ENCODE measurements around the gene PLEKHA1.

DNA sequence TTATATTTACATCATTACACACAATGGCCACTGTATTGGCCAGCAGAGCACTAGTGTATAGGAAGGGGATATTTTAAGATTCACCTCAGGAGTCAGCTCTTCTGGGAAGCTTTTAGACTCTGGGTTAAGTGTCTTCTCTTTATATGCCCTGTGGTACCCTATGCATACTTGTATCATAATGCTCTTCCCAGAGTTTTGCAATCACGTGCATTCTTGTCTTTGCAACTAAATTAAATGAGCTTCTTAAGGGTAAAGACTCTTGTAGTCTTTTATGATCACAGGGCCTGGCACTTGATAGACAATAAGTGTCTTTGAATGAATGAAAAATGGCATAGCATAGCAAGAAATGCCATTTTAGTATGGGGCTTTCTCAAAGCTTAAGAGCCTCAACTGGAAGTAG is 44.5 kb downstream of the PLEKHA1 start:
- TF ChIP-seq POLR2A (IDR thresholded peaks at IDR 0.05; ENCODE audit: low read depth, low read length), result no peak
- no peak for TF ChIP-seq POLR2AphosphoS5 (IDR thresholded peaks at IDR 0.05; ENCODE audit: low read depth, low read length)
- TF ChIP-seq TAF1 (IDR thresholded peaks at IDR 0.05; ENCODE audit: low read depth, low read length), result no peak

Data from GM12891 (cell line).